ENCODE results near the gene MPG.

DNA sequence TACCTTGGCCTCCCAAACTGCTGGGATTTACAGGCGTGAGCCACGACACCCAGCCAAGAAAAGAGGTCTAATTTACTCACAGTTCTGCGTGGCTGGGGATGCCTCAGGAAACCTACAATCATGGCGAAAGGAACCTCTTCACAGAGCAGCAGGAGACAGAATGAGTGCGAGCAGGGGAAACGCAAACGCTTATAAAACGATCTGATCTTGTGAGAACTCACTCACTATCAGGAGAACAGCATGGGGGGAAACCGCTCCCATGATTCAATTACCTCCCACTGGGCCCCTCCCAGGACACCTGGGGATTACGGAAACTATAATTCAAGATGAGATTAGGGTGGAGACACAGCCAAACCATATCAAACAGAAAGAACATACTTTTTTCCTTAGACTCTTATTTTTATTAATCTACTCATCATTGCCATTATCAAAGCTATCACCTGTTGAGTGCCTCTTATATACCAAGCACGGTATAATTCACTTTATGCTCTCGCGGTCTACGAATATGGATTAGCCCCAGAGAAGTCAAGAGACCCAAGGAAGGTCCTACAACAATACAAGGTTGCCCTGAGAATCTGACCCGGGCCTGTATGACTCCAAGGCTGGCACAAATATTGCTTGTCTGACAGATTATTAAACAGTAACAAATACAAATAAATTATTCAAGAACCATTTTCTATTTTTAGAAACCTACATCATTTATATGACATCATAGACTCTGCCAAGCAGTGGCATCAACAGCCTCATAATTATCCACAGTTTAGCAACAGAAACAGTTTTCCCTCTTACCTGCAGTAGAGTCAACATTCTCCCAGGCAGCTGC, 27.0 kb upstream of the MPG start:
- TF ChIP-seq, protein P1, sequence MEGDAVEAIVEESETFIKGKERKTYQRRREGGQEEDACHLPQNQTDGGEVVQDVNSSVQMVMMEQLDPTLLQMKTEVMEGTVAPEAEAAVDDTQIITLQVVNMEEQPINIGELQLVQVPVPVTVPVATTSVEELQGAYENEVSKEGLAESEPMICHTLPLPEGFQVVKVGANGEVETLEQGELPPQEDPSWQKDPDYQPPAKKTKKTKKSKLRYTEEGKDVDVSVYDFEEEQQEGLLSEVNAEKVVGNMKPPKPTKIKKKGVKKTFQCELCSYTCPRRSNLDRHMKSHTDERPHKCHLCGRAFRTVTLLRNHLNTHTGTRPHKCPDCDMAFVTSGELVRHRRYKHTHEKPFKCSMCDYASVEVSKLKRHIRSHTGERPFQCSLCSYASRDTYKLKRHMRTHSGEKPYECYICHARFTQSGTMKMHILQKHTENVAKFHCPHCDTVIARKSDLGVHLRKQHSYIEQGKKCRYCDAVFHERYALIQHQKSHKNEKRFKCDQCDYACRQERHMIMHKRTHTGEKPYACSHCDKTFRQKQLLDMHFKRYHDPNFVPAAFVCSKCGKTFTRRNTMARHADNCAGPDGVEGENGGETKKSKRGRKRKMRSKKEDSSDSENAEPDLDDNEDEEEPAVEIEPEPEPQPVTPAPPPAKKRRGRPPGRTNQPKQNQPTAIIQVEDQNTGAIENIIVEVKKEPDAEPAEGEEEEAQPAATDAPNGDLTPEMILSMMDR (IDR thresholded peaks at IDR 0.05), result no peak
- TF ChIP-seq POLR2A (IDR thresholded peaks at IDR 0.05), result no peak
